Stimulated activated naive CD4-positive, alpha-beta T cell treated with Interleukin-2 at 50 U/mL for 16 hours (primary cell): ENCODE results near the gene CDH20.
"Not testable (repeated sequence)": the region's sequence is repeated elsewhere in the genome, so short reads cannot be mapped to it uniquely, and the experiment has no call there.

ENCODE experiments used
- DNase-seq: peaks from one replicate; lab custom pipeline; 2025; lab: John Stamatoyannopoulos, UW

CDH20 gene

GRCh38 chr18:61348230-61348629, 15.0 kb downstream of the CDH20 start:
- no peak for DNase-seq

DNA sequence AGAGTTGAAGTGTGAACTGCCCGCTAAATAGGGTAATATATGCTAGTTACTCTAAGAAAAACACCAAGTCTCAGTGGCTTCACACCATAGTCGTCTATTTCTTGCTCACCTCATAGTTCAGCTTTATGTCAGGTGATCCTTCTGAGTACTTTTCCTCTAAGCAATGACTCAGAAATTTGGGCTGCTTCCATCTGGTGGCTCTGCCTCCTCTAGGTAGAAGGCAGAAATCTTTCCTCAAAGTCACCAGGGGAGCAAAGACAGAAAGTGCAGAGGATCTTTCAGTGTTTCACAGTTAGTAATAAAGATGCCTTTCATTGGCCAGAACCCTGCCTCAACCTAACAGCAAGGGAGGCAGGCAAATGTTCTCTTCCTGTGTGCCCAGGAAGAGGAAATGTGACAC, 17.3 kb downstream of the CDH20 start:
- DNase-seq, result no peak

GRCh38 chr18:61352059-61352458, 18.8 kb downstream of the CDH20 start:
- no peak for DNase-seq

GRCh38 chr18:61352611-61353010, 19.4 kb downstream of the CDH20 start:
- no peak for DNase-seq

GRCh38 chr18:61360404-61361383, 27.5 kb downstream of the CDH20 start:
- no peak for DNase-seq

- no peak for DNase-seq
Observed at GRCh38 chr18:61362511-61362910, 29.3 kb downstream of the CDH20 start.

DNA sequence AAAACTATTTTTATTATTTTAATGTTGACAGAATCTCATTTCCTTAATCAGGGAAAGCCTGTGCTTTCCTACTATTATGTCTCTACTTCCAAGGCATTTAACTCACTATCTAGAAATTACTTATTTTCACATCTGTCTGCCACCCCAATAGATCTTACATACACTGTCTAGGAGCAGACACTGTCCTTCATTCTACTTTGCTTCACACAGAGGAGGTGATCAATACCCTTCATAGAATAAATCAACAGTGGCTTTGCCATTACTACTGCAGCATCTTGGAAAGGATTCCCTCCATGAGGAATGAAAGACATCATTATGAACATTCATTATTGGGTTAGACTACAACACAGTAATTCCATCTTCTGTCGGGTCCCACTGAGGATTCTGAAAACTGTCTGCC, 31.7 kb downstream of the CDH20 start:
- no peak for DNase-seq

DNA sequence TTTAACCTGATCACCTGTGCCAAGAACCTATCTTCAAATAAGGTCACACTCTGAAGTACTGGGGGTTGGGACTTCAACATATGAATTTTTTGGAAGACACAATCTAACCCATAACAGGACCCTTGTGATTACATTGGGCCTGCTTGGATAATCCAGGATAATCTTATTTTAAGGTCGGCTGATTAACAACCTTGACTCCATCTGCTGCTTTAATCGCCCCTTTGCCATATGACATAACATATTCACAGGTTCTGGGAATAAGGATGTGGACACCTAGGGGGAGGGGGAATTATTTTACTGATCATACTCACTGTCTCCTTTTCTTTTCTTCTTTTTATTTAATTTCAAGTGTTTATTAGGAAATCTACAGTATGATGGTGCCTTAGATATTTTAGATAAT, 34.8 kb downstream of the CDH20 start:
- DNase-seq, result no peak

- not testable (repeated sequence) for DNase-seq
Observed at GRCh38 chr18:61369671-61370070, 36.4 kb downstream of the CDH20 start.

GRCh38 chr18:61371111-61371510, 37.9 kb downstream of the CDH20 start:
- no peak for DNase-seq

GRCh38 chr18:61379827-61380226, 46.6 kb downstream of the CDH20 start:
- no peak for DNase-seq

DNA sequence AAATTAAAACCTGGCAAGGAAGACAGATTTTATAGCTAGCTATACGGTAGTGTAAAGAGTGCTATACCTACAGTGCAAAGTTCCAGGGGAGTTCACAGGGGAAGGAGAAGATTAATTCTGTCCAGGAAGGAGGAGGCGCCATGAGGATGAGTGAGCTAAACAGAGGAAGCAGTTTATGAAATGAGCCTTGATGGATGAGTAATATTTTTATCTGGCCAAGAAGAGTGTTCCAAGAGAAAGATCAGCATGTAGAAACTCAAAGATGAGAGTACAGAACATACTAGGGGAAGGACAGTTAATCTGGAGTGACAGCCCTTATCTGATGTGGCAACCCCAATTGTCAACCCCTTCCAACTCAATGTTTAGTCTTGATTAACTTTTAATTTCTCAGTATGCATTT, 54.8 kb downstream of the CDH20 start:
- DNase-seq, result no peak

- DNase-seq, result no peak
Observed at GRCh38 chr18:61394983-61395382, 61.8 kb downstream of the CDH20 start.

DNA sequence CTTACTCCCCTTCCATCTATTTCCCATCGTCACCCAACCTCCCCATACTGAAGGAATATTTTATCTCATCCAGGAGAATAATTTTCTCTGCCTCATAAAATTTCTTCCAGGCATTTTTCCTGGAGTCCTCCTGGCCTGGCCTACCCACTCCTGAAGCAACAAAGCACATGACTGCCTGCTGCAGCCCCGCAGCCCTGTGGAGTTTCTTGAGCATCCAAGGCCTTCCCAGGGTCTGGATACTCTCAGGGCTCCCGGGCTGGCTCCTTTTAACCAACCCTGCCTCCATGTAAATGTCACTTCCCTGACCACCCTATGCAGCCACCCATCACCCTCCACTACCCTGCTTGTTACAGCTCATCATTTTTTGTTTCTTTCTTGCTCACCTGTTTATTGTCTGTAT, 64.0 kb downstream of the CDH20 start:
- DNase-seq, result no peak

DNA sequence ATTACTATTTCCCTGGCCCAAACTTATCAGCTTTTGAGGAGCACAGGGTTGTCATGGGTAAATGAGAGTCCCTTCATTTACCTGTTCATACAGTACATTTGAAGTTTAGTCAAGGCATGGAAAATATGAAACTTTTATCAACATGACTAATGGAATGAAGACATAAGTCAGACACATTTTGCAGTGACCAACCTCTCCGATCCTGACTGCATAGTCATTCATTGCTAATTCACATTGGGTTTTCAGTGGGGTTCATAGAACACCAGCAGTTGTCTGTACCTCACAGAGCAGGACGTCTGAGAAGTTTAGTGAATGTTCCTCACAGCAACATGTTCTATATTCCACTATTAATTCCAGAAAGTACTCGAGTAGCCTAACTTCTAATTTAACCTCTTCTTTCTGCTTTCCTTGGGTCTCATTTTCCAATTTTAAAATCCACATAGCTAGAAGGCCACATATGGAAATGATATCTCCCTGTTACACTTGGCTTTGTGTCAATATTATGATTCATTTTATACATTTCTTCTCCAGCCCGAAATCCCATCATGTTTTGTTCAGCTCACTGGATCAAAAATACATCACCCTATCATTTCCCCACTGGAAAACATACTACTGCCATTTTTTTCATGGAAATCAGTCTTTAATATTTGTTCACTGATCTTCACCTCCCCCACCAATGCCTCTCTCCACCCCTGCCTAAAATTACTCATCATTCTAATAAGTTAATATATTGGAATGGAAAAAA, 65.9 kb downstream of the CDH20 start:
- no peak for DNase-seq

DNA sequence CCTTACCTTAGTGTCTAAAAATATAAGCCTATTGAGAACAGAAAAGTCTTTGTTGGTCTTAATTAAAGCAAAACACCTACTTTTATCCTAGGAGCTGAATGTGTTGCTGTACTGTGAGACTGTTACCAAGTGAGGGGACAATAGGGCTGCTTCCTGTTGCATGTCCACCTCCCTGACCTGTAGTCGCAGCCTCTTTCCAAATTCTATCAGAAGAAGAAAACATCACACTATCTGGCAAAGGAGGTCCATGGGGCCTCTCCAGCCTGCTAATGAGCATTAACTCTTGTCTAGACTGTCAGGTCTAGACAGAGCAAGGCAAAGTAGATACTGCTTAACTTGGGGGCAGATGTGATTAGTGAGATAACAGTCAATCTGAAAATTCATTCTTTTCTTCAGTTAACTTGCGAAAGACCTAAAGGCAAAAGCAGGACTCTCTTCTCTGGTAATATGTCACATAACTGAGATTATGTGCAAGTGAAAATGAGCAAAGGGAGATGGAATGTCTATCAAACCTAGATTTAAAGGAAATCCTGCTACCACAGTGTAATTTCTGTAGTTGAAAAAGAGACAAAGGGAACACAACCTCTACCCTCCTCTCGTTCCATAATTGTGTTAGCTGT, 66.9 kb downstream of the CDH20 start:
- DNase-seq, result no peak

DNA sequence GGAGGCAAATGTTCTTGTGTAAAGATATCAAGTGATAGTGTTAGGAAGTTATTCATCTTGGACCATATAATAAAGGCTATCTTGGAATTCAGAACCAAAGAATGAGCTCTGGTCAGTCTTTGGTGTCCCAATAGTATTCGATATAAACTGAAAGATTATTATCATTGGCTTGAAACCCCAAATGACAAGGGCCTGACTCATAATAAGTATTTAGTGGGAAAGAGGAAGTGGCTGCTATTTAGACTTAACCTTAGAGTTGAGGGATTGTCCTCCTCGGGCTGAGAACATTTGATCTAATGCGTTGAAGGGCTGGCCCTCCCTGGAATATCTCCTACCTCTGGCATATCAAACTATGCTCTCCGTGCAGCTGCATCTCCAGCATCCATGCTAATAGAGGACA, 67.5 kb downstream of the CDH20 start:
- no peak for DNase-seq

DNA sequence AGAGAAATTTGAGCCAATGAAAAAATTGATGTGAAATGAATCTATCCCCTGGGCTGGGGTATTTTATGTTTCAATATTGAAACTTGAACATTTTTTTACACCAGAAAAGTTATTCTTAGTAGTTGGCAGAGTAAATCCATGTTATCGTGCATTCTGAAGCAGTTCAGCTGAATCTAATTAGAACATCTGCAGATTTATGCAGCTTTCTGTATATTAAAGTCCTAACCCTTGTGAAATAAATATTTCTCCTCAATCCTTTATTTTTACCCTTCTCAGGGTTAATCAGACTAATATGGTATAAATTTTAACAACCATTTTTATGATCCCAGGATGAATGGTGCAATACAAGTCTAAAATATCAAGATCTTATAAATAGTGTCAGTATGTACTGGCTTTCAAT, 69.5 kb downstream of the CDH20 start:
- DNase-seq, result no peak

DNA sequence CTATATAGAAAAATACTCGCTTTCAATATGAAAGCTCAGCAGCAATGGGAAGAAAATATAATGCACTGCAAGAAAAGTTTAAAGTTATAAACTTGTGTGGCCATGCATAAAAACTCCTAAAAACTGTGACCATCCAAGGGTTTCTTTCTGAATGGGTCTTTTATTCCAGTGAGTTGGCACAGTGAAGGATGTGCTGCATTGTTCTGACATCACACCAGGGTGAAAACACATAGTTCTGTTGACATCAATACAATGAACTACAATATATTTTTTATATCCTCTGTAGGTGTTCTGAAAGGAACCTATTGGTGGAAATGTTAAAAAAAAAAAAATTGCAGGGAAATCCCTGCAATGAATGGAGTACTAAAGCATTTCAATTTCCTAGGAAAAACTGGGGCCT, 80.2 kb downstream of the CDH20 start:
- DNase-seq, result no peak

GRCh38 chr18:61414086-61414485, 80.9 kb downstream of the CDH20 start:
- no peak for DNase-seq

- no peak for DNase-seq
Observed at GRCh38 chr18:61419763-61420162, 86.5 kb downstream of the CDH20 start.

DNA sequence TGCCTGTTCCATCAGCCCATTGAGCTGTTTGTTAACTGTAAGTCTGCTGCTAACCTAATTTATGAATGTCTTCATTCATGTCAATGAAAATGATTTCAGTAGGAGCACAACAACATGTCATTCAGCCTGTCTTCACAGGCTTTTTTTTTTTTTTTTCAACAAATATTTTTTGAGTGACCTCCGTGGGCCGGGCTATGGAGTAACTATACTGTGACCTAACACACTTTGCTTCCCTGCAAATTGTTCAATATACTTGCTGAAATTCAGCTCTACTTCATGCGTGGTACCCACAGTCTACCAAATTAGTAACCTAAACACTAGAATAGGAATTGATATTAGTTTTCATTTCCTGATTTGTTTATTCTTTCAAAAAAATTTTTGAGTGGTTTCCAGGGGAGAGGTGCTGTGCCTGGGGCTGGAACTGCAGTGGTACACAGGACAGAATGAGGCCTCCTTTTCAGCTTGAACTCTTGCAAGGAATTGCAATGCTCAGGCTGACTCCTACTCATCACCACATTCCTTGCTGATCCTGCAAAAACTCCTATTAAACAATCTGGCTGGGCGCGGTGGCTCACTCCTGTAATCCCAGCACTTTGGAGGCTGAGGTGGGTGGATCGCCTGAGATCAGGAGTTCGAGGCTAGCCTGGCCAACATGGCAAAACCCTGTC, 87.1 kb downstream of the CDH20 start:
- no peak for DNase-seq
